COLO668 (cell line): ENCODE data around the gene CELF1.

Source experiments
- DNase-seq: peaks from one replicate; lab custom pipeline; 2025; ENCODE audit not compliant: unreplicated experiment; lab: John Stamatoyannopoulos, UW

CELF1 gene

GRCh38 chr11:47512701-47513100 is 40.2 kb downstream of the CELF1 start:
- no peak for DNase-seq

- no peak for DNase-seq
Observed at GRCh38 chr11:47511917-47512316, 41.0 kb downstream of the CELF1 start.

- DNase-seq: no peak
Observed at GRCh38 chr11:47510209-47510608, 42.7 kb downstream of the CELF1 start.

GRCh38 chr11:47509077-47509536 is 43.8 kb downstream of the CELF1 start:
- DNase-seq: no peak

- no peak for DNase-seq
Observed at GRCh38 chr11:47508240-47508957, 44.5 kb downstream of the CELF1 start.

- DNase-seq: no peak
Observed at GRCh38 chr11:47507563-47508239, 45.2 kb downstream of the CELF1 start.

GRCh38 chr11:47506795-47507562 is 46.0 kb downstream of the CELF1 start:
- no peak for DNase-seq

- no peak for DNase-seq
Observed at GRCh38 chr11:47506373-47506772, 46.6 kb downstream of the CELF1 start.

- DNase-seq: no peak
Observed at GRCh38 chr11:47504910-47505309, 48.0 kb downstream of the CELF1 start.

- DNase-seq: no peak
Observed at GRCh38 chr11:47503227-47503626, 49.7 kb downstream of the CELF1 start.

GRCh38 chr11:47502767-47503166 is 50.2 kb downstream of the CELF1 start:
- no peak for DNase-seq

- DNase-seq: no peak
Observed at GRCh38 chr11:47501101-47501500, 51.8 kb downstream of the CELF1 start.

- no peak for DNase-seq
Observed at GRCh38 chr11:47500121-47500520, 52.8 kb downstream of the CELF1 start.

GRCh38 chr11:47499614-47500013 is 53.3 kb downstream of the CELF1 start:
- no peak for DNase-seq

GRCh38 chr11:47499161-47499560 is 53.8 kb downstream of the CELF1 start:
- DNase-seq: no peak

- DNase-seq: no peak
Observed at GRCh38 chr11:47498584-47499152, 54.3 kb downstream of the CELF1 start.

GRCh38 chr11:47498149-47498548 is 54.8 kb downstream of the CELF1 start:
- no peak for DNase-seq

- no peak for DNase-seq
Observed at GRCh38 chr11:47496808-47497207, 56.1 kb downstream of the CELF1 start.

GRCh38 chr11:47495856-47496217 is 57.1 kb downstream of the CELF1 start:
- no peak for DNase-seq

- no peak for DNase-seq
Observed at GRCh38 chr11:47495011-47495855, 57.7 kb downstream of the CELF1 start.

- DNase-seq: no peak
Observed at GRCh38 chr11:47489395-47489755, 63.6 kb downstream of the CELF1 start.
